LNCAP (cell line): ENCODE results near the gene KIAA1217.

ENCODE experiments used
- TF ChIP-seq, protein P1 (sequence below): fragments of 450-650 bp; IDR thresholded peaks from 2 replicates; pipeline ENCODE4 v1.5.1; 2017; ENCODE audit warnings: mild to moderate bottlenecking

The KIAA1217 gene, protein sequence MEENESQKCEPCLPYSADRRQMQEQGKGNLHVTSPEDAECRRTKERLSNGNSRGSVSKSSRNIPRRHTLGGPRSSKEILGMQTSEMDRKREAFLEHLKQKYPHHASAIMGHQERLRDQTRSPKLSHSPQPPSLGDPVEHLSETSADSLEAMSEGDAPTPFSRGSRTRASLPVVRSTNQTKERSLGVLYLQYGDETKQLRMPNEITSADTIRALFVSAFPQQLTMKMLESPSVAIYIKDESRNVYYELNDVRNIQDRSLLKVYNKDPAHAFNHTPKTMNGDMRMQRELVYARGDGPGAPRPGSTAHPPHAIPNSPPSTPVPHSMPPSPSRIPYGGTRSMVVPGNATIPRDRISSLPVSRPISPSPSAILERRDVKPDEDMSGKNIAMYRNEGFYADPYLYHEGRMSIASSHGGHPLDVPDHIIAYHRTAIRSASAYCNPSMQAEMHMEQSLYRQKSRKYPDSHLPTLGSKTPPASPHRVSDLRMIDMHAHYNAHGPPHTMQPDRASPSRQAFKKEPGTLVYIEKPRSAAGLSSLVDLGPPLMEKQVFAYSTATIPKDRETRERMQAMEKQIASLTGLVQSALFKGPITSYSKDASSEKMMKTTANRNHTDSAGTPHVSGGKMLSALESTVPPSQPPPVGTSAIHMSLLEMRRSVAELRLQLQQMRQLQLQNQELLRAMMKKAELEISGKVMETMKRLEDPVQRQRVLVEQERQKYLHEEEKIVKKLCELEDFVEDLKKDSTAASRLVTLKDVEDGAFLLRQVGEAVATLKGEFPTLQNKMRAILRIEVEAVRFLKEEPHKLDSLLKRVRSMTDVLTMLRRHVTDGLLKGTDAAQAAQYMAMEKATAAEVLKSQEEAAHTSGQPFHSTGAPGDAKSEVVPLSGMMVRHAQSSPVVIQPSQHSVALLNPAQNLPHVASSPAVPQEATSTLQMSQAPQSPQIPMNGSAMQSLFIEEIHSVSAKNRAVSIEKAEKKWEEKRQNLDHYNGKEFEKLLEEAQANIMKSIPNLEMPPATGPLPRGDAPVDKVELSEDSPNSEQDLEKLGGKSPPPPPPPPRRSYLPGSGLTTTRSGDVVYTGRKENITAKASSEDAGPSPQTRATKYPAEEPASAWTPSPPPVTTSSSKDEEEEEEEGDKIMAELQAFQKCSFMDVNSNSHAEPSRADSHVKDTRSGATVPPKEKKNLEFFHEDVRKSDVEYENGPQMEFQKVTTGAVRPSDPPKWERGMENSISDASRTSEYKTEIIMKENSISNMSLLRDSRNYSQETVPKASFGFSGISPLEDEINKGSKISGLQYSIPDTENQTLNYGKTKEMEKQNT (N-terminal part only)

GRCh38 chr10:24208661-24209431, at the start of gene KIAA1217:
Gene KIAA1217, plus strand, starts transcription at chr10:24209138. Its CDS starts 56 bp downstream, at chr10:24209194.
- TF ChIP-seq, protein P1, sequence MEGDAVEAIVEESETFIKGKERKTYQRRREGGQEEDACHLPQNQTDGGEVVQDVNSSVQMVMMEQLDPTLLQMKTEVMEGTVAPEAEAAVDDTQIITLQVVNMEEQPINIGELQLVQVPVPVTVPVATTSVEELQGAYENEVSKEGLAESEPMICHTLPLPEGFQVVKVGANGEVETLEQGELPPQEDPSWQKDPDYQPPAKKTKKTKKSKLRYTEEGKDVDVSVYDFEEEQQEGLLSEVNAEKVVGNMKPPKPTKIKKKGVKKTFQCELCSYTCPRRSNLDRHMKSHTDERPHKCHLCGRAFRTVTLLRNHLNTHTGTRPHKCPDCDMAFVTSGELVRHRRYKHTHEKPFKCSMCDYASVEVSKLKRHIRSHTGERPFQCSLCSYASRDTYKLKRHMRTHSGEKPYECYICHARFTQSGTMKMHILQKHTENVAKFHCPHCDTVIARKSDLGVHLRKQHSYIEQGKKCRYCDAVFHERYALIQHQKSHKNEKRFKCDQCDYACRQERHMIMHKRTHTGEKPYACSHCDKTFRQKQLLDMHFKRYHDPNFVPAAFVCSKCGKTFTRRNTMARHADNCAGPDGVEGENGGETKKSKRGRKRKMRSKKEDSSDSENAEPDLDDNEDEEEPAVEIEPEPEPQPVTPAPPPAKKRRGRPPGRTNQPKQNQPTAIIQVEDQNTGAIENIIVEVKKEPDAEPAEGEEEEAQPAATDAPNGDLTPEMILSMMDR: no peak

DNA sequence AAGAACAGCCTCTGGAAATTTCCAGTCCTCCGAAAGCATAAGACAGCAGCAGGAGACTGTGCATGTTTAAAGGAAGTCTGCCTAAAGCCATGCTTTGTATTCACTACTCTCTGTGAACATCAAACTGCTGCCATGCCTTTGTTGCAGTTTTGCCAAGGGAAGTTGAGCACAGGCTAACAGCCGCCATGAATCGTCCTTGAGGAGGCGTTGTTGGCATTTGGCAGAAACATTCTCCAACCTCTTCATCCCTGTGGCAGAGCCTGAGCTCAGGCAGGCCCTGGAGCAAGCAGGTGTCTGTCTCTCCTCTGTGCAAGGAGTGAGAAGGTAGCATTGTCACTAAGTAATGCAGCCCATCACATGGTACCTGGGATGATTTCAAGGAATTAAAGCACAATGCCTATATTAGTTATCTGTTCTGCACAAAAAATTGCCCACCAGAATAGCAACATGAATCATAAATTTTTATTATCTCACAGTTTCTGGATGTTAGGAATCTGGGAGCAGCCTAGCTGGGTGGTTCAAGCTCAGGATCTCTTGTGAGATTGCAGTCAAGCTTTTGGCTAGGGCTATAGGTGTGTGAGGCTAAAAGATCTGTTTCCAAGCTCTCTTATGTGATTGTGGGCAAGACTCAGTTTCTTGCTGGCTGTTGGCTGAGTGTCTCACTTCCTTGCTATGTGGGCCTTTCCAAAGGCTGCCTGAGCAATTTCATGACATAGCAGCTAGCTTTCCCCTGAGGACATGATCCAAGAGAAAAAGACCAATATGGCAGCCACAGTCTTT, 46.5 kb upstream of the KIAA1217 start:
- TF ChIP-seq, protein P1: no peak

GRCh38 chr10:24163485-24163884, 45.5 kb upstream of the KIAA1217 start:
- TF ChIP-seq, protein P1: no peak

- TF ChIP-seq, protein P1: no peak
These were observed 40.4 kb upstream of the KIAA1217 start for GRCh38 chr10:24168258-24169170.

DNA sequence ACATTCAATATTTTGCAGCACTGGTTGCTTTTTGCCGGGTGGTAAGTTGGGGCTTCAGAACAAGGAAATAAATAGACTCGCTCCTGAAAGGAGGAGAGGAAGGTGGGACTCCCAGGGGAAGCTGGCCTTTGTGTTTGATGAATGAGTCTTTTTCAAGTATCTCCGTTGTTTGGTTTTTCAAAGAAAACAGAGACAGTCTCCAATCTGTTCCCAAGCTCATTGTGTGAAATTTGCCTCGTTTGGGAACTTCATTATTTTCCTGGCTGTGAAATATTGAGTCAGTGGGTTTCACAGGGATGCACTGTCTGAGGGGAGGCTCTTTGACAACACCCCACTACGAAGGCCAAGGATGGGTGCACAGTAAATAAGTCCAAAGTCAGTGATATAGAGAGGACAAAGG, 38.7 kb upstream of the KIAA1217 start:
- TF ChIP-seq, protein P1: no peak

GRCh38 chr10:24172909-24173308, 36.0 kb upstream of the KIAA1217 start:
- TF ChIP-seq, protein P1: no peak
